ENCODE results near the gene ATP6V1B1.

DNA sequence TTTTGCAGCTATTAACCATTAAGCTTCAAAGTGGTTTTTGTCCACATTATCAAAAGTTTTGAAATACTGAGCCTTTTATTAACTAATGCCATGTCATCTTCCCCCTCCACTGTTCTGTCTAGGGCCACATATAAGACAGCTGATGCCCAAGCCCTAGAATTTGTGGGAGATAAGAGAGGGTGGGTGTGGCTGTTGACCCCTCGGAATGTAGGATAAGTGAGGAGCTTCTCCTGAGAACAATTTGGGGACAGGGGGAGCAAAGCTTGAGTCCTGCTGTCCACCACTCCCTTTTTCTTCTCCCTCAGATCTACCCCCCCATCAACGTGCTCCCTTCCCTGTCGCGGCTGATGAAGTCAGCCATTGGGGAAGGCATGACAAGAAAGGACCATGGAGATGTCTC, 28.4 kb downstream of the ATP6V1B1 start:
- TF ChIP-seq, protein P1, sequence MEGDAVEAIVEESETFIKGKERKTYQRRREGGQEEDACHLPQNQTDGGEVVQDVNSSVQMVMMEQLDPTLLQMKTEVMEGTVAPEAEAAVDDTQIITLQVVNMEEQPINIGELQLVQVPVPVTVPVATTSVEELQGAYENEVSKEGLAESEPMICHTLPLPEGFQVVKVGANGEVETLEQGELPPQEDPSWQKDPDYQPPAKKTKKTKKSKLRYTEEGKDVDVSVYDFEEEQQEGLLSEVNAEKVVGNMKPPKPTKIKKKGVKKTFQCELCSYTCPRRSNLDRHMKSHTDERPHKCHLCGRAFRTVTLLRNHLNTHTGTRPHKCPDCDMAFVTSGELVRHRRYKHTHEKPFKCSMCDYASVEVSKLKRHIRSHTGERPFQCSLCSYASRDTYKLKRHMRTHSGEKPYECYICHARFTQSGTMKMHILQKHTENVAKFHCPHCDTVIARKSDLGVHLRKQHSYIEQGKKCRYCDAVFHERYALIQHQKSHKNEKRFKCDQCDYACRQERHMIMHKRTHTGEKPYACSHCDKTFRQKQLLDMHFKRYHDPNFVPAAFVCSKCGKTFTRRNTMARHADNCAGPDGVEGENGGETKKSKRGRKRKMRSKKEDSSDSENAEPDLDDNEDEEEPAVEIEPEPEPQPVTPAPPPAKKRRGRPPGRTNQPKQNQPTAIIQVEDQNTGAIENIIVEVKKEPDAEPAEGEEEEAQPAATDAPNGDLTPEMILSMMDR (IDR thresholded peaks at IDR 0.05; ENCODE audit: low read depth, low read length): no peak
- no peak for TF ChIP-seq POLR2A (IDR thresholded peaks at IDR 0.05; ENCODE audit: extremely low read depth, insufficient read length)

Data from NB4 (cell line).